HepG2 (cell line): ENCODE measurements around the gene PPDPF. TPM values are rescaled to one million over a fixed set of nuclear protein-coding genes. Genes with fewer than 3 reads are reported as not detected.

Experiments used
- ADNP ChIP-seq: sonication (generic); formaldehyde crosslinking; IDR thresholded peaks from 2 replicates; pipeline ENCODE4 v1.4.0; 2020; ENCODE audit warnings: missing genetic modification reagents
- ATF6 ChIP-seq: sonication (generic); formaldehyde crosslinking; conservative IDR thresholded peaks from 2 replicates; pipeline ENCODE4 v1.4.0; 2020; ENCODE audit warnings: missing genetic modification reagents
- ELF3 ChIP-seq: IDR thresholded peaks from 2 replicates; pipeline ENCODE4 v1.6.1; 2016; ENCODE audit warnings: missing genetic modification reagents, missing compliant biosample characterization
- HMGXB4 ChIP-seq, 2 experiments: sonication (generic) in 1 of 2; formaldehyde crosslinking in 1 of 2; IDR thresholded peaks; 2 replicates each; pipeline versions ENCODE4 v1.4.0 to v1.6.1; 2018 to 2020; ENCODE audit warnings: missing genetic modification reagents in 2 of 2, borderline replicate concordance in 1 of 2, low read depth in 1 of 2, mild to moderate bottlenecking in 1 of 2, missing biosample characterization in 1 of 2
- HNF1B ChIP-seq: sonication (generic); formaldehyde crosslinking; IDR thresholded peaks from 2 replicates; pipeline ENCODE4 v1.5.1; 2020; ENCODE audit warnings: mild to moderate bottlenecking, moderate library complexity, missing genetic modification reagents
- KDM2A ChIP-seq: sonication (generic); formaldehyde crosslinking; IDR thresholded peaks from 2 replicates; pipeline ENCODE4 v1.4.0; 2020; ENCODE audit warnings: low read depth, missing genetic modification reagents, borderline replicate concordance
- MBD4 ChIP-seq: IDR thresholded peaks from 2 replicates; pipeline ENCODE4 v1.6.1; 2012; ENCODE audit warnings: low read length, inconsistent platforms, borderline replicate concordance
- MEIS2 ChIP-seq: sonication (generic); formaldehyde crosslinking; IDR thresholded peaks from 2 replicates; pipeline ENCODE4 v1.9.0; 2021; ENCODE audit warnings: mild to moderate bottlenecking, missing genetic modification reagents
- NFRKB ChIP-seq: fragments of 450-650 bp; IDR thresholded peaks from 2 replicates; pipeline ENCODE4 v1.6.1; 2017
- PBX2 ChIP-seq: IDR thresholded peaks from 2 replicates; pipeline ENCODE4 v1.6.1; 2016; ENCODE audit warnings: control low read depth
- PRDM10 ChIP-seq: sonication (generic); formaldehyde crosslinking; IDR thresholded peaks from 2 replicates; pipeline ENCODE4 v1.4.0; 2020; ENCODE audit warnings: low read depth, missing genetic modification reagents
- RAD21 ChIP-seq: fragments of 450-650 bp; formaldehyde crosslinking; IDR thresholded peaks from 2 replicates; pipeline ENCODE4 v1.5.0; 2020; ENCODE audit warnings: mild to moderate bottlenecking
- THAP11 ChIP-seq: IDR thresholded peaks from 2 replicates; pipeline ENCODE4 v1.6.1; 2016; ENCODE audit warnings: missing biosample characterization, missing genetic modification reagents
- ZNF639 ChIP-seq: conservative IDR thresholded peaks from 2 replicates; pipeline ENCODE4 v1.6.1; 2018; ENCODE audit warnings: missing genetic modification reagents
- polyA plus RNA-seq, 8 experiments: library from polyadenylated mRNA; depleted of rRNA in 3 of 8; stranded (reverse) in 7 of 8; unstranded in 1 of 8; fragments of >200 nt; fragmentation: Illumina TruSeq in 4 of 8; extraction: Trizol in 4 of 8; gene quantifications; 2 replicates each; pipeline versions ENCODE4 v1.2.1 to v1.2.3, GENCODE V29; 2011 to 2016; ENCODE audit warnings: low read depth in 4 of 8, missing spikeins in 1 of 8, mixed read lengths in 1 of 8; ENCODE audit not compliant: insufficient read depth in 1 of 8
- total RNA-seq, 5 experiments: library from RNA; depleted of rRNA; stranded (reverse); fragments of >200 nt; fragmentation: Illumina TruSeq; extraction: Trizol; gene quantifications; 2 replicates each; pipeline ENCODE4 v1.2.3, GENCODE V29; 2016; ENCODE audit warnings: low read depth in 1 of 5

Gene PPDPF
- total and polyA plus RNA-seq, 2 of the 13 experiments (the other 11 are each of a cell fraction or from before 2014, with no cell fraction given): 1.8 to 7.0 TPM

- 0 out of 2 replicates have a peak, but pooled peaks have one; percentile 5 for TF ChIP-seq ATF6
- TF ChIP-seq KDM2A: no peak
- TF ChIP-seq HMGXB4 (CRISPR knock-in tag; IDR thresholded peaks at IDR 0.05; ENCODE audit: borderline replicate concordance in 1 of 2, low read depth in 1 of 2): peak in 1 of 2 experiments; percentile 58; a peak in 1 of 4 replicates
- TF ChIP-seq RAD21 (CRISPR knock-in tag): no peak
- no peak for TF ChIP-seq PBX2
- no peak; the same call in 1 of the 2 replicates for TF ChIP-seq ADNP (CRISPR knock-in tag)
- TF ChIP-seq ZNF639 (CRISPR knock-in tag): peak; percentile 9; the same call in 1 of the 2 replicates
- TF ChIP-seq PRDM10 (CRISPR knock-in tag): no peak
- no peak for TF ChIP-seq MBD4
- no peak; the same call in 1 of the 2 replicates for TF ChIP-seq MEIS2 (CRISPR knock-in tag)
- no peak for TF ChIP-seq THAP11 (CRISPR knock-in tag)
- peak; percentile 5 for TF ChIP-seq HNF1B
- no peak for TF ChIP-seq NFRKB
- no peak for TF ChIP-seq ELF3 (CRISPR knock-in tag)
These were observed 17.9 kb downstream of the PPDPF start (continued) for GRCh38 chr20:63538204-63539091.
